Coronary artery (tissue), 2 donors: ENCODE data around the gene PLEKHH2.

Experiments used
- DNase-seq: peaks from one replicate; pipeline ENCODE4 v3.0.0-alpha.2; 2017; ENCODE audit warnings: low spot score
- H3K27ac ChIP-seq, 2 donors: fragments of 200-600 bp; sonication (generic); one replicate each; pipeline ENCODE4 v1.5.1; 2016 to 2019
- H3K4me3 ChIP-seq: fragments of 200-600 bp; sonication (generic); 2 replicates; pipeline ENCODE4 v1.5.1; 2016; ENCODE audit warnings: mild to moderate bottlenecking, moderate library complexity
- TF ChIP-seq, protein P1 (sequence below): fragments of 200-600 bp; sonication (generic); IDR thresholded peaks from one replicate; pipeline ENCODE4 v1.5.1; 2019; ENCODE audit warnings: antibody characterized with exemption

PLEKHH2 gene

GRCh38 chr2:43707255-43708015, 70.4 kb downstream of the PLEKHH2 start:
- TF ChIP-seq, protein P1, sequence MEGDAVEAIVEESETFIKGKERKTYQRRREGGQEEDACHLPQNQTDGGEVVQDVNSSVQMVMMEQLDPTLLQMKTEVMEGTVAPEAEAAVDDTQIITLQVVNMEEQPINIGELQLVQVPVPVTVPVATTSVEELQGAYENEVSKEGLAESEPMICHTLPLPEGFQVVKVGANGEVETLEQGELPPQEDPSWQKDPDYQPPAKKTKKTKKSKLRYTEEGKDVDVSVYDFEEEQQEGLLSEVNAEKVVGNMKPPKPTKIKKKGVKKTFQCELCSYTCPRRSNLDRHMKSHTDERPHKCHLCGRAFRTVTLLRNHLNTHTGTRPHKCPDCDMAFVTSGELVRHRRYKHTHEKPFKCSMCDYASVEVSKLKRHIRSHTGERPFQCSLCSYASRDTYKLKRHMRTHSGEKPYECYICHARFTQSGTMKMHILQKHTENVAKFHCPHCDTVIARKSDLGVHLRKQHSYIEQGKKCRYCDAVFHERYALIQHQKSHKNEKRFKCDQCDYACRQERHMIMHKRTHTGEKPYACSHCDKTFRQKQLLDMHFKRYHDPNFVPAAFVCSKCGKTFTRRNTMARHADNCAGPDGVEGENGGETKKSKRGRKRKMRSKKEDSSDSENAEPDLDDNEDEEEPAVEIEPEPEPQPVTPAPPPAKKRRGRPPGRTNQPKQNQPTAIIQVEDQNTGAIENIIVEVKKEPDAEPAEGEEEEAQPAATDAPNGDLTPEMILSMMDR = no peak
- DNase-seq = peak; percentile 78

DNA sequence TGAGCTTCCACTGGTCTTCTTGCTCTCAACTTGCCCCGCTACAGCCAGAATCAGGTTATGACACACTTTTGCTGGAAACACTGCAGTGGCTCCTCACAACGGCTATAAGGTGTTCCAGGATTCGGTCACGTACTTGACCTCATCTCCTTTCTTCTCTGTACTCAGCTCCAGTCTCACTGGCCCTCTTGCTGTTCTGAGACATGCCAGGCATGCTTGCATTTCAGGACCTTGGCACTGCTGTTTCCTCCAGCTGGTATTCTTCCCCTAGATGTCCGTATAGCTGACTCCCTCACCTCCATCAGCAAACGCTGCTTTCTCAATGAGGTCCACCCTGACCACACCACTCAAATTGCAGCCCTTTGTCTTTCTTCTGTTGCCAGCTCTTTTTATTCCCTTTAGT, 71.1 kb downstream of the PLEKHH2 start:
- no peak for DNase-seq
- no peak overlapping the region for H3K4me3 ChIP-seq
- TF ChIP-seq, protein P1 = no peak
- H3K27ac ChIP-seq = no peak overlapping the region

More at GRCh38 chr2:43707255-43708015, 70.4 kb downstream of the PLEKHH2 start:
- Histone ChIP-seq H3K4me3 (no peak overlapping the region), H3K27ac (no peak overlapping the region)

- DNase-seq = no peak
- H3K4me3 ChIP-seq = no peak overlapping the region
- TF ChIP-seq, protein P1 = no peak
- H3K27ac ChIP-seq = no peak overlapping the region
Observed at GRCh38 chr2:43708891-43709290, 71.8 kb downstream of the PLEKHH2 start.

- Histone ChIP-seq H3K27ac (no peak overlapping the region), H3K4me3 (no peak overlapping the region)
- no peak for DNase-seq
- TF ChIP-seq, protein P1 = no peak
Observed at GRCh38 chr2:43710866-43711265, 73.8 kb downstream of the PLEKHH2 start.

- no peak overlapping the region for H3K4me3 ChIP-seq
- no peak overlapping the region for H3K27ac ChIP-seq
- no peak for DNase-seq
- TF ChIP-seq, protein P1 = no peak
Observed at GRCh38 chr2:43714164-43714563, 77.1 kb downstream of the PLEKHH2 start.

DNA sequence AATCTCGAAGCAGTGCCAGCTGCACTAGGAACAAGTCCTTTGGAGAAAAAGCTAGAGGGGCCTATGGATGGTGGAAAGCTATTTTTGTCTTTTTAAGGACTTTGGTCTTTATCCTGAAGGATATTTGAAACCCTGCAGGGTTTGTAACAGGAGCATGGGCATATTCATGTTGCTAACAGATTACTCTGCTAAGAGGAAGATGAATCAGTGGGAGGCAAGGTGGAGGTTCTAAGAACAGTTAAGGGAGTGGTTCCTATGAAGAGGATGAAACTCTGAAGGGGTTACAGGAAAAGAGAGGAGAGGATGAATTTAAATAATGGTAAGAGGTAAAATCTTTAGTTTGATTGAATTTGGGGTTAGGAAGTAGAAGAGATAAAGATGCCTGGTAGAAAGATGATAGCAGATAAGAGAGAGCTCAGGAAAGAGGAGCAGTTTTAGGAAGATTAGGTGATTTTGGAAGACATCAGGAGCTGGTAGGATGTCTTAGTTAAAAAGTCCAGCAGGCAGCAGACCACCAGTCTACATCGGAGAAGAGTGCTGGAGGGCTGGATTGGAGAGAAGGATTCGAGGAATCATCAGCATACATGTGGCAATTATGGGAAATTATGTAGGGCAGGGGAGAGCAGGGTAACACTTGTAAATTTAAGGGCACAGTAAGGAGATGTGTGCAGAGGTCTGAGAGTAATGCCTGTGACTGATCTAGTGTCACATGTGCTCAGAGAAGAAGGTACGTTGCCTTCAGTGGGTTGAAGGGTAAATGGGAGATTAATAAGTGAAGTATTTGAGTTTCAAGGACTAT, 78.4 kb downstream of the PLEKHH2 start:
- Histone ChIP-seq H3K27ac (no peak overlapping the region), H3K4me3 (no peak overlapping the region)
- TF ChIP-seq, protein P1 = no peak
- no peak for DNase-seq

- TF ChIP-seq, protein P1 = no peak
- DNase-seq = no peak
- H3K4me3 ChIP-seq = no peak overlapping the region
- no peak overlapping the region for H3K27ac ChIP-seq
Observed at GRCh38 chr2:43717322-43717721, 80.3 kb downstream of the PLEKHH2 start.
